GM12878 (cell line): ENCODE results near the gene CERT1. TPM values are rescaled to one million over a fixed set of nuclear protein-coding genes. Genes with fewer than 3 reads are reported as not detected.

Source experiments
- MEF2A ChIP-seq: IDR thresholded peaks from 2 replicates; pipeline ENCODE4 v1.6.1; 2011; ENCODE audit warnings: low read depth, mild to moderate bottlenecking, low read length, moderate library complexity; ENCODE audit not compliant: insufficient read depth
- SMAD5 ChIP-seq: IDR thresholded peaks from 2 replicates; pipeline ENCODE4 v1.6.1; 2016; ENCODE audit warnings: antibody characterized with exemption, low read depth
- SREBF1 ChIP-seq: IDR thresholded peaks from 2 replicates; pipeline ENCODE4 v1.6.1; 2012; ENCODE audit warnings: mild to moderate bottlenecking, low read length
- YY1 ChIP-seq: IDR thresholded peaks from 2 replicates; pipeline ENCODE4 v1.6.1; 2011; ENCODE audit warnings: low read depth, mild to moderate bottlenecking, low read length
- polyA plus RNA-seq, 11 experiments: library from polyadenylated mRNA; depleted of rRNA in 4 of 11; unstranded in 6 of 11; stranded (reverse) in 5 of 11; fragments of >200 nt; fragmentation: Nextera tagmentation in 4 of 11; fragmentation: Illumina TruSeq in 1 of 11; extraction: Ambion mirVana in 4 of 11; extraction: Trizol in 1 of 11; gene quantifications; 1 replicate in 1 of 11; 2 replicates in 10 of 11; pipeline versions ENCODE4 v1.2.1 to v1.2.3, GENCODE V29; 2011 to 2016; ENCODE audit warnings: inconsistent platforms in 2 of 11, missing spikeins in 2 of 11, low read depth in 1 of 11
- total RNA-seq, 4 experiments: library from RNA; depleted of rRNA in 3 of 4; stranded (reverse); fragments of >200 nt in 3 of 4; fragmentation: Illumina TruSeq in 1 of 4; extraction: Trizol in 1 of 4; gene quantifications; 2 replicates each; pipeline versions ENCODE4 v1.2.1 to v1.2.3, GENCODE V29; 2013 to 2021
- TF ChIP-seq, protein P1 (sequence below): fragments of 450-650 bp; IDR thresholded peaks from 2 replicates; pipeline ENCODE4 v1.6.1; 2017; ENCODE audit warnings: mild to moderate bottlenecking
- TF ChIP-seq, protein P2 (sequence below): fragments of 450-650 bp; IDR thresholded peaks from 2 replicates; pipeline ENCODE4 v1.6.1; 2017; ENCODE audit warnings: mild to moderate bottlenecking, moderate library complexity
- TF ChIP-seq, protein P3 (sequence below): IDR thresholded peaks from 2 replicates; pipeline ENCODE4 v1.6.1; 2012; ENCODE audit warnings: improper control_type of control experiment, low read depth, low read length; ENCODE audit not compliant: insufficient replicate concordance
- TF ChIP-seq, protein P4 (sequence below): fragments of 450-650 bp; IDR thresholded peaks from 2 replicates; pipeline ENCODE4 v1.6.1; 2018; ENCODE audit warnings: borderline replicate concordance, mild to moderate bottlenecking; ENCODE audit not compliant: partially characterized antibody

CERT1 gene
- total and polyA plus RNA-seq, 10 of the 15 experiments (the other 5 are each of a cell fraction or from before 2014, with no cell fraction given): 7.7 to 36.7 (median 25.6) TPM

DNA sequence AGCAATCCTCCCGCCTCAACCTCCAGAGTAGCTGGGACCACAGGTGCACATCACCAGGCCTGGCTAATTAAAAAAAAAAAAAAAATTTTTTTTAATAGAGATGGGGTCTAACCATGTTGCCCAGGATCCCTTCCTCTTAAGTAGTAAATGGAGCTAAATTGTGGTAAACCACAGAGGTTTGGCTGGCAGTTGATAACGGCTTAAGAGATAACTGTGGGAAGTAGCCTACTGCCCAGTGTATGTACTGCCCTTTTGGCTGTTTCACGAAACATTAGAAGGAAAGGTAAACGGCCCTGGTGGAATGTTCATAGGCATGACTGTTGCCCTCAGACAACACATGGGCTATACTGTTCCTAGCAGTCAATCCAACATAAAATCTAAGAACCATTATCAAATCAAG is 130.0 kb downstream of the CERT1 start (continued):
- TF ChIP-seq, protein P1, sequence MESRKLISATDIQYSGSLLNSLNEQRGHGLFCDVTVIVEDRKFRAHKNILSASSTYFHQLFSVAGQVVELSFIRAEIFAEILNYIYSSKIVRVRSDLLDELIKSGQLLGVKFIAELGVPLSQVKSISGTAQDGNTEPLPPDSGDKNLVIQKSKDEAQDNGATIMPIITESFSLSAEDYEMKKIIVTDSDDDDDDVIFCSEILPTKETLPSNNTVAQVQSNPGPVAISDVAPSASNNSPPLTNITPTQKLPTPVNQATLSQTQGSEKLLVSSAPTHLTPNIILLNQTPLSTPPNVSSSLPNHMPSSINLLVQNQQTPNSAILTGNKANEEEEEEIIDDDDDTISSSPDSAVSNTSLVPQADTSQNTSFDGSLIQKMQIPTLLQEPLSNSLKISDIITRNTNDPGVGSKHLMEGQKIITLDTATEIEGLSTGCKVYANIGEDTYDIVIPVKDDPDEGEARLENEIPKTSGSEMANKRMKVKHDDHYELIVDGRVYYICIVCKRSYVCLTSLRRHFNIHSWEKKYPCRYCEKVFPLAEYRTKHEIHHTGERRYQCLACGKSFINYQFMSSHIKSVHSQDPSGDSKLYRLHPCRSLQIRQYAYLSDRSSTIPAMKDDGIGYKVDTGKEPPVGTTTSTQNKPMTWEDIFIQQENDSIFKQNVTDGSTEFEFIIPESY: no peak
- TF ChIP-seq, protein P2, sequence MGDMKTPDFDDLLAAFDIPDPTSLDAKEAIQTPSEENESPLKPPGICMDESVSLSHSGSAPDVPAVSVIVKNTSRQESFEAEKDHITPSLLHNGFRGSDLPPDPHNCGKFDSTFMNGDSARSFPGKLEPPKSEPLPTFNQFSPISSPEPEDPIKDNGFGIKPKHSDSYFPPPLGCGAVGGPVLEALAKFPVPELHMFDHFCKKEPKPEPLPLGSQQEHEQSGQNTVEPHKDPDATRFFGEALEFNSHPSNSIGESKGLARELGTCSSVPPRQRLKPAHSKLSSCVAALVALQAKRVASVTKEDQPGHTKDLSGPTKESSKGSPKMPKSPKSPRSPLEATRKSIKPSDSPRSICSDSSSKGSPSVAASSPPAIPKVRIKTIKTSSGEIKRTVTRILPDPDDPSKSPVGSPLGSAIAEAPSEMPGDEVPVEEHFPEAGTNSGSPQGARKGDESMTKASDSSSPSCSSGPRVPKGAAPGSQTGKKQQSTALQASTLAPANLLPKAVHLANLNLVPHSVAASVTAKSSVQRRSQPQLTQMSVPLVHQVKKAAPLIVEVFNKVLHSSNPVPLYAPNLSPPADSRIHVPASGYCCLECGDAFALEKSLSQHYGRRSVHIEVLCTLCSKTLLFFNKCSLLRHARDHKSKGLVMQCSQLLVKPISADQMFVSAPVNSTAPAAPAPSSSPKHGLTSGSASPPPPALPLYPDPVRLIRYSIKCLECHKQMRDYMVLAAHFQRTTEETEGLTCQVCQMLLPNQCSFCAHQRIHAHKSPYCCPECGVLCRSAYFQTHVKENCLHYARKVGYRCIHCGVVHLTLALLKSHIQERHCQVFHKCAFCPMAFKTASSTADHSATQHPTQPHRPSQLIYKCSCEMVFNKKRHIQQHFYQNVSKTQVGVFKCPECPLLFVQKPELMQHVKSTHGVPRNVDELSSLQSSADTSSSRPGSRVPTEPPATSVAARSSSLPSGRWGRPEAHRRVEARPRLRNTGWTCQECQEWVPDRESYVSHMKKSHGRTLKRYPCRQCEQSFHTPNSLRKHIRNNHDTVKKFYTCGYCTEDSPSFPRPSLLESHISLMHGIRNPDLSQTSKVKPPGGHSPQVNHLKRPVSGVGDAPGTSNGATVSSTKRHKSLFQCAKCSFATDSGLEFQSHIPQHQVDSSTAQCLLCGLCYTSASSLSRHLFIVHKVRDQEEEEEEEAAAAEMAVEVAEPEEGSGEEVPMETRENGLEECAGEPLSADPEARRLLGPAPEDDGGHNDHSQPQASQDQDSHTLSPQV: no peak
- no peak for TF ChIP-seq SMAD5
- TF ChIP-seq, protein P3, sequence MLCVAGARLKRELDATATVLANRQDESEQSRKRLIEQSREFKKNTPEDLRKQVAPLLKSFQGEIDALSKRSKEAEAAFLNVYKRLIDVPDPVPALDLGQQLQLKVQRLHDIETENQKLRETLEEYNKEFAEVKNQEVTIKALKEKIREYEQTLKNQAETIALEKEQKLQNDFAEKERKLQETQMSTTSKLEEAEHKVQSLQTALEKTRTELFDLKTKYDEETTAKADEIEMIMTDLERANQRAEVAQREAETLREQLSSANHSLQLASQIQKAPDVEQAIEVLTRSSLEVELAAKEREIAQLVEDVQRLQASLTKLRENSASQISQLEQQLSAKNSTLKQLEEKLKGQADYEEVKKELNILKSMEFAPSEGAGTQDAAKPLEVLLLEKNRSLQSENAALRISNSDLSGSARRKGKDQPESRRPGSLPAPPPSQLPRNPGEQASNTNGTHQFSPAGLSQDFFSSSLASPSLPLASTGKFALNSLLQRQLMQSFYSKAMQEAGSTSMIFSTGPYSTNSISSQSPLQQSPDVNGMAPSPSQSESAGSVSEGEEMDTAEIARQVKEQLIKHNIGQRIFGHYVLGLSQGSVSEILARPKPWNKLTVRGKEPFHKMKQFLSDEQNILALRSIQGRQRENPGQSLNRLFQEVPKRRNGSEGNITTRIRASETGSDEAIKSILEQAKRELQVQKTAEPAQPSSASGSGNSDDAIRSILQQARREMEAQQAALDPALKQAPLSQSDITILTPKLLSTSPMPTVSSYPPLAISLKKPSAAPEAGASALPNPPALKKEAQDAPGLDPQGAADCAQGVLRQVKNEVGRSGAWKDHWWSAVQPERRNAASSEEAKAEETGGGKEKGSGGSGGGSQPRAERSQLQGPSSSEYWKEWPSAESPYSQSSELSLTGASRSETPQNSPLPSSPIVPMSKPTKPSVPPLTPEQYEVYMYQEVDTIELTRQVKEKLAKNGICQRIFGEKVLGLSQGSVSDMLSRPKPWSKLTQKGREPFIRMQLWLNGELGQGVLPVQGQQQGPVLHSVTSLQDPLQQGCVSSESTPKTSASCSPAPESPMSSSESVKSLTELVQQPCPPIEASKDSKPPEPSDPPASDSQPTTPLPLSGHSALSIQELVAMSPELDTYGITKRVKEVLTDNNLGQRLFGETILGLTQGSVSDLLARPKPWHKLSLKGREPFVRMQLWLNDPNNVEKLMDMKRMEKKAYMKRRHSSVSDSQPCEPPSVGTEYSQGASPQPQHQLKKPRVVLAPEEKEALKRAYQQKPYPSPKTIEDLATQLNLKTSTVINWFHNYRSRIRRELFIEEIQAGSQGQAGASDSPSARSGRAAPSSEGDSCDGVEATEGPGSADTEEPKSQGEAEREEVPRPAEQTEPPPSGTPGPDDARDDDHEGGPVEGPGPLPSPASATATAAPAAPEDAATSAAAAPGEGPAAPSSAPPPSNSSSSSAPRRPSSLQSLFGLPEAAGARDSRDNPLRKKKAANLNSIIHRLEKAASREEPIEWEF: no peak
- TF ChIP-seq YY1: no peak
- TF ChIP-seq, protein P4, sequence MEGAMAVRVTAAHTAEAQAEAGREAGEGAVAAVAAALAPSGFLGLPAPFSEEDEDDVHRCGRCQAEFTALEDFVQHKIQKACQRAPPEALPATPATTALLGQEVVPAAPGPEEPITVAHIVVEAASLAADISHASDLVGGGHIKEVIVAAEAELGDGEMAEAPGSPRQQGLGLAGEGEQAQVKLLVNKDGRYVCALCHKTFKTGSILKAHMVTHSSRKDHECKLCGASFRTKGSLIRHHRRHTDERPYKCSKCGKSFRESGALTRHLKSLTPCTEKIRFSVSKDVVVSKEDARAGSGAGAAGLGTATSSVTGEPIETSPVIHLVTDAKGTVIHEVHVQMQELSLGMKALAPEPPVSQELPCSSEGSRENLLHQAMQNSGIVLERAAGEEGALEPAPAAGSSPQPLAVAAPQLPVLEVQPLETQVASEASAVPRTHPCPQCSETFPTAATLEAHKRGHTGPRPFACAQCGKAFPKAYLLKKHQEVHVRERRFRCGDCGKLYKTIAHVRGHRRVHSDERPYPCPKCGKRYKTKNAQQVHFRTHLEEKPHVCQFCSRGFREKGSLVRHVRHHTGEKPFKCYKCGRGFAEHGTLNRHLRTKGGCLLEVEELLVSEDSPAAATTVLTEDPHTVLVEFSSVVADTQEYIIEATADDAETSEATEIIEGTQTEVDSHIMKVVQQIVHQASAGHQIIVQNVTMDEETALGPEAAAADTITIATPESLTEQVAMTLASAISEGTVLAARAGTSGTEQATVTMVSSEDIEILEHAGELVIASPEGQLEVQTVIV: no peak
- no peak for TF ChIP-seq SREBF1
- no peak for TF ChIP-seq MEF2A
